ENCODE measurements around the gene ACP4. TPM values are rescaled to one million over a fixed set of nuclear protein-coding genes. Genes with fewer than 3 reads are reported as not detected.

The ACP4 gene
- total and polyA plus RNA-seq, 2 of the 13 experiments (the other 11 are each of a cell fraction or from before 2014, with no cell fraction given), result 0.08 TPM; not detected in 1

DNA sequence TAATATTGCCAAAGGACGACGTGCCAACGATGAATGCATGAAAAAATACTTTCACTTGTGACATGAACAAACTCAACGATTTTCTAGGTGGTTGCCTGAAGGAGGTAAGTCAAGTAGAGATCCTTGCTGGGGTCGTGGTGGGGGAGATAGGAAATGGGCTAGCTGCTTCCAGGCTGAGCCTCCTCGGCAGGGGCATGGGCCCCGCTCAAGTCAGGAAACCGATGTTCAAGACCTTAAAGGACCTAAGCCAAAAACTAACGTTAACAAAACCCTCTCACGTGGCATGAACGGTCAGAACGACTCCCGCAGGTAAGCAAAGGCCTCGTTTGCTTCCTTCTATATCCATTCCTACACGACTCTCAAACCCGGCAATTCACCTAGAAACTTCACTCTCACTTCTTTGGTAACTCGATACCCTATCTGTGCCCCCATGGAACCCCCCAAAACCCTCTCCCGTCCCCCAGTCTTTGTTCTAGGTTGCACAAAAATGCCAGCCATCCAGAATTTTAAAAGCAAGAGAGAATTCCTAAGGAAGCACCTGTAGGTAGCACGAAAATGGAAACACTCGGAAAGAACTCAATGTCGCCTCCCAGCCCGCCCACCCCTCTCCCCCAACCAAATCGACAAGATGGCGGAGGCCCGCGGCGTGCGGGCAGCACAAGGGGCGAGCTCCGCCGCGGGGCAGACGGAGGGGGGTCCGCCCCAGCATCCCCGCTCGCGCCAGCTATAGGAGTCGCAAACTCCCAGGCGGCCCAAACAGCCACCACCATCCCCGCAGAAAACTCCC lies 13.6 kb downstream of the ACP4 start (continued):
- TF ChIP-seq ZMYM2 (CRISPR knock-in tag; IDR thresholded peaks at IDR 0.05), result no peak
- TF ChIP-seq ZNF264 (CRISPR knock-in tag; IDR thresholded peaks at IDR 0.05), result no peak
- TF ChIP-seq ZFP90 (CRISPR knock-in tag; IDR thresholded peaks at IDR 0.05; ENCODE audit: borderline replicate concordance), result no peak
- TF ChIP-seq MAF1 (CRISPR knock-in tag; IDR thresholded peaks at IDR 0.05; ENCODE audit: borderline replicate concordance), result no peak
- TF ChIP-seq KDM3A (CRISPR knock-in tag; IDR thresholded peaks at IDR 0.05; ENCODE audit: low read depth), result no peak
- TF ChIP-seq PLRG1 (conservative IDR thresholded peaks at IDR 0.05), result no peak
- TF ChIP-seq, protein P1, sequence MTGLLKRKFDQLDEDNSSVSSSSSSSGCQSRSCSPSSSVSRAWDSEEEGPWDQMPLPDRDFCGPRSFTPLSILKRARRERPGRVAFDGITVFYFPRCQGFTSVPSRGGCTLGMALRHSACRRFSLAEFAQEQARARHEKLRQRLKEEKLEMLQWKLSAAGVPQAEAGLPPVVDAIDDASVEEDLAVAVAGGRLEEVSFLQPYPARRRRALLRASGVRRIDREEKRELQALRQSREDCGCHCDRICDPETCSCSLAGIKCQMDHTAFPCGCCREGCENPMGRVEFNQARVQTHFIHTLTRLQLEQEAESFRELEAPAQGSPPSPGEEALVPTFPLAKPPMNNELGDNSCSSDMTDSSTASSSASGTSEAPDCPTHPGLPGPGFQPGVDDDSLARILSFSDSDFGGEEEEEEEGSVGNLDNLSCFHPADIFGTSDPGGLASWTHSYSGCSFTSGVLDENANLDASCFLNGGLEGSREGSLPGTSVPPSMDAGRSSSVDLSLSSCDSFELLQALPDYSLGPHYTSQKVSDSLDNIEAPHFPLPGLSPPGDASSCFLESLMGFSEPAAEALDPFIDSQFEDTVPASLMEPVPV (CRISPR knock-in tag; IDR thresholded peaks at IDR 0.05), result no peak
- TF ChIP-seq ZNF256 (CRISPR knock-in tag; conservative IDR thresholded peaks at IDR 0.05), result no peak
- no peak for TF ChIP-seq ZNF552 (CRISPR knock-in tag; IDR thresholded peaks at IDR 0.05; ENCODE audit: borderline replicate concordance)
- TF ChIP-seq GZF1 (CRISPR knock-in tag; IDR thresholded peaks at IDR 0.05), result no peak
- 0 out of 2 replicates have a peak, but pooled peaks have one; percentile 21 for TF ChIP-seq EEA1 (CRISPR knock-in tag; IDR thresholded peaks at IDR 0.05; ENCODE audit: borderline replicate concordance)
- TF ChIP-seq ZNF75D (CRISPR knock-in tag; IDR thresholded peaks at IDR 0.05; ENCODE audit: borderline replicate concordance), result no peak
- TF ChIP-seq, protein P2, sequence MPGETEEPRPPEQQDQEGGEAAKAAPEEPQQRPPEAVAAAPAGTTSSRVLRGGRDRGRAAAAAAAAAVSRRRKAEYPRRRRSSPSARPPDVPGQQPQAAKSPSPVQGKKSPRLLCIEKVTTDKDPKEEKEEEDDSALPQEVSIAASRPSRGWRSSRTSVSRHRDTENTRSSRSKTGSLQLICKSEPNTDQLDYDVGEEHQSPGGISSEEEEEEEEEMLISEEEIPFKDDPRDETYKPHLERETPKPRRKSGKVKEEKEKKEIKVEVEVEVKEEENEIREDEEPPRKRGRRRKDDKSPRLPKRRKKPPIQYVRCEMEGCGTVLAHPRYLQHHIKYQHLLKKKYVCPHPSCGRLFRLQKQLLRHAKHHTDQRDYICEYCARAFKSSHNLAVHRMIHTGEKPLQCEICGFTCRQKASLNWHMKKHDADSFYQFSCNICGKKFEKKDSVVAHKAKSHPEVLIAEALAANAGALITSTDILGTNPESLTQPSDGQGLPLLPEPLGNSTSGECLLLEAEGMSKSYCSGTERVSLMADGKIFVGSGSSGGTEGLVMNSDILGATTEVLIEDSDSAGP (CRISPR knock-in tag; IDR thresholded peaks at IDR 0.05; ENCODE audit: borderline replicate concordance), result no peak
- TF ChIP-seq ETV5 (CRISPR knock-in tag; IDR thresholded peaks at IDR 0.05; ENCODE audit: borderline replicate concordance), result no peak
- TF ChIP-seq ZKSCAN1 (IDR thresholded peaks at IDR 0.05; ENCODE audit: low read length), result no peak

Data from HepG2 (cell line).